AG09319 (cell line): ENCODE results near the gene CYP2S1.

Source experiments
- DNase-seq: peaks from one replicate; pipeline ENCODE4 v3.0.0-alpha.2; 2010; ENCODE audit warnings: low read depth; ENCODE audit errors: extremely low read depth
- CTCF ChIP-seq: IDR thresholded peaks from 2 replicates; pipeline ENCODE4 v1.5.1; 2011; ENCODE audit warnings: low read depth, mild to moderate bottlenecking, inconsistent platforms, low read length, moderate library complexity

Gene CYP2S1

GRCh38 chr19:41239363-41239762 lies 46.3 kb downstream of the CYP2S1 start:
- TF ChIP-seq CTCF = no peak

GRCh38 chr19:41239961-41240574 lies 47.0 kb downstream of the CYP2S1 start:
- no peak for DNase-seq
- TF ChIP-seq CTCF = no peak

More at GRCh38 chr19:41239363-41239762, 46.3 kb downstream of the CYP2S1 start:
- no peak for DNase-seq

DNA sequence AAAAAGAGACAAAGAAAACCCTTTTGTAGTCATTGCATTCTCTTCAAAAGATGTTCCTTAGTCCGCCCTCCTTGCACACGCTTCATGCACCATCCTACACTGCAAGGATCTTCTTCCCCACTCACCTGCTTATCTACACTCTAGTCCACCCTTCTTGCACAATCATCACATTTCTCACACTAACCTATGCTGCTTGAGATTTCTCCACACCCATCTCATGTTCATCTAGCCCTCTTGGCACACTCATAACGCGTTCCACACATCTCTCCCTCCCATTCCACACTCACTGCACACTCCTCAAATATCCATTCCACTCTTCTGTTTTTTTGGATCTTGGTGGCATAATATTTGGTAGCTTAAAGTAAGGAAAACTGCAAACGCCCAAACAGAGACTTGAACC lies 48.8 kb downstream of the CYP2S1 start:
- no peak for TF ChIP-seq CTCF
- no peak for DNase-seq

DNA sequence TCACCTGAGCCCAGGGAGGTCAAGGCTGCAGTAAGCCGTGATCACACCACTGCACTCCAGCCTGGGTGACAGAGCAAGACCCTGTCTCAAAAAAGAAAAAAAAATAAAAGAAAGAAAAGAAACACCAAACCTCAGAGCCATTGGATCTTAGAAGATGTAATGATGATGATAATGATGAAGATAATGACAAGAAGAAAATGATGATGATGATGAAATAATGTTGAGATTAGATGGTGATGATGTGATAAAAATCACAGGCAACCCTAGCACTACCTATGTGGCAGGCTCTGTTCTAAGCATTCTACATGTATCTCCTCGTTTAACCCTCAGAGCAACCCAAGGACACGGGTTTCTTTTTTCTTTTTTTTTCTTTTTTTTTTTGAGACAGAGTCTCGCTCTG lies 51.1 kb downstream of the CYP2S1 start:
- no peak for TF ChIP-seq CTCF
- DNase-seq = no peak

DNA sequence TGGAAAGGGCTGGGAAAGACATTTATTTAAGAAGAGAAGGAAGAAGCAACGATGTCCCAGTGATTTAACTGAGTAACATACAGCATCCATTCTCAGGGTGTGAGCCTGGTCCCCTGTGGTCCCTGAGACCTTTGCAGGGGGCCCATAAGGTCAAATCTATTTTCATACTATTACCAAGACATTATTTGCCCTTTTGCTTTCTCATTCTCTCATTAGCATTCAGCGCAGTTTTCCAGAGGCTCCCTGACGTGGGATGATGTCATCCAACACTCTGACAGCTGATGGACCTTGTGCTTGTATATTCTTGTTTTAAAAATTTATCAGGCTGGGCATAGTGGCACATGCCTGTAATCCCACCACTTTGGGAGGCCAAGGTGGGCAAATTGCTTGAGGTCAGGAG lies 52.8 kb downstream of the CYP2S1 start:
- no peak for TF ChIP-seq CTCF
- no peak for DNase-seq

GRCh38 chr19:41248895-41249294 lies 55.9 kb downstream of the CYP2S1 start:
- TF ChIP-seq CTCF = no peak
- DNase-seq = no peak

DNA sequence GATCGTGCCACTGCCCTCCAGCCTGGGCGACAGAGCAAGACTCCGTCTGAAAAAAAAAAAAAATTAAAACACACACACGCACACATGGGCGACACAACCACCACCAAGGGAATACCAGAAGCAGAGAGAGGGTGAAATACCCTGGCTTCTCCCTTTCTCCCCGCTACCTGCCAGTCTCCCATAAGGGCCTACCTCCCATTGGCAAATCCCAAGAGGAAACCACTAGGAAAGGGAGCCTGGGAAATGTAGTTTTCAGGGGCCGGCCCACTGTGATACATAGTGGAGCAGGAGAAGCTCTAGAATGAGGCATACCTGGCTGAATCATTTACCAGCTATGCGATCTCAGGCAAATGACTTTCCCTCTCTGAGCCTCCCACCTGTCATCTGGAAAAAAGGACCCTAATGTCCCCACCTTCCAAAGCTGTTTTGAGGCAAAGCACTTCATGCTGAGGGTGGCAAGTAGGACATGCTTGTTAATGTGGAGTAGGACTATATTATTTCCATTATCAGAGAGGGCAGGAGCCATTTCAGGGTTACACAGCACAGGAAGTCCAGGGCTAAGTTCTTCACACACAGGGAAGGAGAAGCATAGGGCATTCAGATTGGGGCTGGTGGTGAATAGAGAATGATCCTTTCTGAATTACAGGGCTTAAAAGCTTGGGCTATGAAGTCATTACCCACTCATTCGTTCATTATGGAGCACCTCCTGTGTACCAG lies 56.8 kb downstream of the CYP2S1 start:
- no peak for TF ChIP-seq CTCF
- DNase-seq = no peak
